Muscle layer of colon (tissue), 2 donors: ENCODE measurements around the gene TOX2.

Experiments
- H3K27ac ChIP-seq: one replicate; pipeline ENCODE4 v1.7.0; 2013; ENCODE audit warnings: low read depth, mild to moderate bottlenecking, low read length, moderate library complexity
- H3K27me3 ChIP-seq, 2 donors: one replicate each; pipeline ENCODE4 v1.7.0; 2013; ENCODE audit warnings: low read length in 2 of 2, mild to moderate bottlenecking in 2 of 2; ENCODE audit not compliant: insufficient read depth in 2 of 2, control insufficient read depth in 1 of 2
- H3K36me3 ChIP-seq: one replicate; pipeline ENCODE4 v1.7.0; 2013; ENCODE audit warnings: mild to moderate bottlenecking, low read length; ENCODE audit not compliant: insufficient read depth
- H3K4me1 ChIP-seq: one replicate; pipeline ENCODE4 v1.7.0; 2013; ENCODE audit warnings: mild to moderate bottlenecking, low read length; ENCODE audit not compliant: insufficient read depth
- H3K4me3 ChIP-seq, 2 donors: one replicate each; pipeline ENCODE4 v1.7.0; 2013; ENCODE audit warnings: low read length in 2 of 2, low read depth in 1 of 2, mild to moderate bottlenecking in 1 of 2, moderate library complexity in 1 of 2
- H3K9ac ChIP-seq: one replicate; pipeline ENCODE4 v1.7.0; 2013; ENCODE audit warnings: low read length
- H3K9me3 ChIP-seq: one replicate; pipeline ENCODE4 v1.7.0; 2013; ENCODE audit warnings: mild to moderate bottlenecking, low read length
- donor health status: abdominal sarcoma.
- donor health status: Adenocarcinoma of cecum.

The TOX2 gene

GRCh38 chr20:43916881-43917371 is 2.3 kb downstream of the TOX2 start:
- Histone ChIP-seq H3K4me3 (no peak overlapping the region), H3K36me3 (no peaks in the 10 kb centered on the region), H3K9me3 (peaks cover 15% of the 10 kb centered on the region), H3K27me3 (peaks cover 17 to 28% of the 10 kb centered on the region in 2 donors), H3K9ac (no peak overlapping the region), H3K4me1 (no peaks in the 10 kb centered on the region), H3K27ac (no peak overlapping the region)

- peaks cover 15% of the 10 kb centered on the region for H3K9me3 ChIP-seq
- no peaks in the 10 kb centered on the region for H3K4me1 ChIP-seq
- H3K27ac ChIP-seq = no peak overlapping the region
- peaks cover 17 to 28% of the 10 kb centered on the region in 2 donors for H3K27me3 ChIP-seq
- H3K4me3 ChIP-seq = no peak overlapping the region
- no peak overlapping the region for H3K9ac ChIP-seq
- H3K36me3 ChIP-seq = no peaks in the 10 kb centered on the region
Observed at GRCh38 chr20:43917380-43917779, 2.7 kb downstream of the TOX2 start.

- Histone ChIP-seq H3K4me3 (no peak overlapping the region), H3K9me3 (no peaks in the 10 kb centered on the region), H3K9ac (no peak overlapping the region), H3K36me3 (no peaks in the 10 kb centered on the region), H3K4me1 (no peaks in the 10 kb centered on the region), H3K27me3 (peaks cover 5 to 17% of the 10 kb centered on the region in 2 donors), H3K27ac (no peak overlapping the region)
Observed at GRCh38 chr20:43919686-43920403, 5.2 kb downstream of the TOX2 start.

- peaks cover 0 to 7% of the 10 kb centered on the region in 2 donors for H3K27me3 ChIP-seq
- no peaks in the 10 kb centered on the region for H3K4me1 ChIP-seq
Observed at GRCh38 chr20:43920797-43921196, 6.1 kb downstream of the TOX2 start.

GRCh38 chr20:43921227-43921780 is 6.7 kb downstream of the TOX2 start:
- no peaks in the 10 kb centered on the region for H3K4me1 ChIP-seq
- no peak overlapping the region for H3K27ac ChIP-seq
- H3K36me3 ChIP-seq = no peaks in the 10 kb centered on the region
- H3K9me3 ChIP-seq = no peaks in the 10 kb centered on the region
- H3K9ac ChIP-seq = no peak overlapping the region
- no peak overlapping the region for H3K4me3 ChIP-seq
- H3K27me3 ChIP-seq = peaks cover 0 to 2% of the 10 kb centered on the region in 2 donors

More at GRCh38 chr20:43920797-43921196, 6.1 kb downstream of the TOX2 start:
- no peaks in the 10 kb centered on the region for H3K9me3 ChIP-seq
- H3K27ac ChIP-seq = no peak overlapping the region
- no peak overlapping the region for H3K9ac ChIP-seq
- H3K4me3 ChIP-seq = no peak overlapping the region
- H3K36me3 ChIP-seq = no peaks in the 10 kb centered on the region

GRCh38 chr20:43922614-43923013 is 8.0 kb downstream of the TOX2 start:
- Histone ChIP-seq H3K4me1 (no peaks in the 10 kb centered on the region), H3K27me3 (no peaks in the 10 kb centered on the region), H3K9ac (no peak overlapping the region), H3K9me3 (no peaks in the 10 kb centered on the region), H3K27ac (no peak overlapping the region), H3K36me3 (no peaks in the 10 kb centered on the region), H3K4me3 (no peak overlapping the region)

GRCh38 chr20:43923322-43923721 is 8.7 kb downstream of the TOX2 start:
- H3K27me3 ChIP-seq = no peaks in the 10 kb centered on the region
- H3K27ac ChIP-seq = no peak overlapping the region
- H3K9me3 ChIP-seq = no peaks in the 10 kb centered on the region
- no peaks in the 10 kb centered on the region for H3K36me3 ChIP-seq
- no peak overlapping the region for H3K4me3 ChIP-seq
- H3K9ac ChIP-seq = no peak overlapping the region
- H3K4me1 ChIP-seq = no peaks in the 10 kb centered on the region

GRCh38 chr20:43923917-43924316 is 9.3 kb downstream of the TOX2 start:
- no peak overlapping the region for H3K4me3 ChIP-seq
- H3K27me3 ChIP-seq = no peaks in the 10 kb centered on the region
- H3K27ac ChIP-seq = no peak overlapping the region
- H3K4me1 ChIP-seq = no peaks in the 10 kb centered on the region
- no peaks in the 10 kb centered on the region for H3K36me3 ChIP-seq
- no peak overlapping the region for H3K9ac ChIP-seq
- no peaks in the 10 kb centered on the region for H3K9me3 ChIP-seq

GRCh38 chr20:43925215-43925614 is 10.6 kb downstream of the TOX2 start:
- H3K4me3 ChIP-seq = no peak overlapping the region
- no peak overlapping the region for H3K9ac ChIP-seq
- H3K27ac ChIP-seq = no peak overlapping the region
- H3K9me3 ChIP-seq = no peaks in the 10 kb centered on the region
- no peaks in the 10 kb centered on the region for H3K27me3 ChIP-seq
- no peaks in the 10 kb centered on the region for H3K36me3 ChIP-seq
- no peaks in the 10 kb centered on the region for H3K4me1 ChIP-seq

GRCh38 chr20:43925801-43926200 is 11.1 kb downstream of the TOX2 start:
- no peak overlapping the region for H3K27ac ChIP-seq
- no peaks in the 10 kb centered on the region for H3K4me1 ChIP-seq
- H3K9me3 ChIP-seq = no peaks in the 10 kb centered on the region
- H3K9ac ChIP-seq = no peak overlapping the region
- H3K36me3 ChIP-seq = no peaks in the 10 kb centered on the region
- no peak overlapping the region for H3K4me3 ChIP-seq
- H3K27me3 ChIP-seq = no peaks in the 10 kb centered on the region

- H3K27ac ChIP-seq = no peak overlapping the region
Observed at GRCh38 chr20:43926287-43927050, 11.8 kb downstream of the TOX2 start.

More at GRCh38 chr20:43926287-43927050, 11.8 kb downstream of the TOX2 start:
- Histone ChIP-seq H3K9me3 (no peaks in the 10 kb centered on the region), H3K36me3 (no peaks in the 10 kb centered on the region), H3K9ac (no peak overlapping the region), H3K4me3 (no peak overlapping the region), H3K27me3 (no peaks in the 10 kb centered on the region), H3K4me1 (no peaks in the 10 kb centered on the region)
